ENCODE data around the gene TAS2R19. TPM values are rescaled to one million over a fixed set of nuclear protein-coding genes. Genes with fewer than 3 reads are reported as not detected.
"Not testable (repeated sequence)": the region's sequence is repeated elsewhere in the genome, so short reads cannot be mapped to it uniquely, and the experiment has no call there.

The TAS2R19 gene, protein sequence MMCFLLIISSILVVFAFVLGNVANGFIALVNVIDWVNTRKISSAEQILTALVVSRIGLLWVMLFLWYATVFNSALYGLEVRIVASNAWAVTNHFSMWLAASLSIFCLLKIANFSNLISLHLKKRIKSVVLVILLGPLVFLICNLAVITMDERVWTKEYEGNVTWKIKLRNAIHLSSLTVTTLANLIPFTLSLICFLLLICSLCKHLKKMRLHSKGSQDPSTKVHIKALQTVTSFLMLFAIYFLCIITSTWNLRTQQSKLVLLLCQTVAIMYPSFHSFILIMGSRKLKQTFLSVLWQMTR
- total RNA-seq: 1 to 10 TPM; 3.0 to 4.2 TPM

DNA sequence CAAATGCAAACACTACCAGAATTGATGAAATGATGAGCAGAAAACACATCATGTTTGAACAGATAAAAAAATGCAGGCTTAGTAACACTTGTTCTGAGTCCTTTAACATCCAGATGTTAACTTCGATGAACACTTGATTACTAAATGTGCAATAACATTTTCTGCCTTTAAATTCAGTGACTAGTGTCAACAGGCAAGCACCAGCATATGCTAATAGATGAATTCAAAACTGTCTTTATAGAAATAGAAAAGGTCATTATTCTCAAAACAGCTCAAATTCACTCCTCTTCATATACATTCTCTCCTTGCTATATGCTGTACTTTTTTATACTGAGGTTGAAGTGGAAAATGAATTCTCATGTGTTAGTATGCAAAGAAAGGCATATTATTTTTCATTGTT is at the start of gene TAS2R19:
Gene TAS2R19 (minus strand): TSS at position 101 of the 400 bp plus-strand sequence. CDS start 49 bp downstream, at position 52.
- H3K27ac ChIP-seq: no peak within 1 kb of the TSS
- H3K27me3 ChIP-seq: no peaks in the 10 kb centered on the region
- H3K4me3 ChIP-seq: no peak within 1 kb of the TSS
- H3K4me1 ChIP-seq: no peaks in the 10 kb centered on the region
- intact Hi-C loops (cut with DNase I): no loop called here
- no peaks in the 10 kb centered on the region for H3K9me3 ChIP-seq
- no peaks in the 10 kb centered on the region for H3K36me3 ChIP-seq (replicated peaks in 1 of 2; ENCODE audit: insufficient read depth in 1 of 2, low read depth in 2 of 2)
- 89 to 92% methylated on average over 1 of the region's 1 CpG for WGBS, 2 donors
- DNase-seq (no peak), ATAC-seq (no peak)
- TF ChIP-seq POLR2A (IDR thresholded peaks at IDR 0.05): no peak
- TF ChIP-seq, protein P1, sequence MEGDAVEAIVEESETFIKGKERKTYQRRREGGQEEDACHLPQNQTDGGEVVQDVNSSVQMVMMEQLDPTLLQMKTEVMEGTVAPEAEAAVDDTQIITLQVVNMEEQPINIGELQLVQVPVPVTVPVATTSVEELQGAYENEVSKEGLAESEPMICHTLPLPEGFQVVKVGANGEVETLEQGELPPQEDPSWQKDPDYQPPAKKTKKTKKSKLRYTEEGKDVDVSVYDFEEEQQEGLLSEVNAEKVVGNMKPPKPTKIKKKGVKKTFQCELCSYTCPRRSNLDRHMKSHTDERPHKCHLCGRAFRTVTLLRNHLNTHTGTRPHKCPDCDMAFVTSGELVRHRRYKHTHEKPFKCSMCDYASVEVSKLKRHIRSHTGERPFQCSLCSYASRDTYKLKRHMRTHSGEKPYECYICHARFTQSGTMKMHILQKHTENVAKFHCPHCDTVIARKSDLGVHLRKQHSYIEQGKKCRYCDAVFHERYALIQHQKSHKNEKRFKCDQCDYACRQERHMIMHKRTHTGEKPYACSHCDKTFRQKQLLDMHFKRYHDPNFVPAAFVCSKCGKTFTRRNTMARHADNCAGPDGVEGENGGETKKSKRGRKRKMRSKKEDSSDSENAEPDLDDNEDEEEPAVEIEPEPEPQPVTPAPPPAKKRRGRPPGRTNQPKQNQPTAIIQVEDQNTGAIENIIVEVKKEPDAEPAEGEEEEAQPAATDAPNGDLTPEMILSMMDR (IDR thresholded peaks at IDR 0.05): no peak

DNA sequence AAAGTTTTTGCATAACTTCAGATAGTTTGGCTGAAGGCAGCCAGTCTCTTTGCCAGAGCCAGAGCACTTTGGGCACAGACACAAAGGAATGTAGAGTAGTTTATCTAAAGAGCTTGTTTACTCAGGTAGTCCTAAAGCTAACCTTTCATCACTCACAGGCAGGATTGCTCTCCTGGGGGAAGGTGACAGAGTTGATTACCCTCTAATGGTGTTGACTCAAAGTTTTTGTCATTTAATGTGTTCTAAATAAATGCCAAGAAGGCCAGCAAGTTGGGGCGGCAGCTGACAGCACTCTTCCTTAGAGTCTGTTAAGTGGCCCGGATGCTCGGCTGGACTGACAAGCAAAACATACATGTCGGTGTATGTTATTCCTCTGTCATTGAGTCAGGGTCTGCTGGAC is 49.0 kb upstream of the TAS2R19 start:
- intact Hi-C loops (cut with DNase I): no loop called here
- no peaks in the 10 kb centered on the region for H3K36me3 ChIP-seq (replicated peaks in 1 of 2; ENCODE audit: insufficient read depth in 1 of 2, low read depth in 2 of 2)
- WGBS, 2 donors: 52 to 69% methylated on average over 4 of the region's 4 CpGs
- no peaks in the 10 kb centered on the region for H3K4me1 ChIP-seq
- TF ChIP-seq, protein P1 (IDR thresholded peaks at IDR 0.05): no peak
- TF ChIP-seq POLR2A (IDR thresholded peaks at IDR 0.05): no peak
- H3K4me3 ChIP-seq: no peak overlapping the region
- H3K27me3 ChIP-seq: no peaks in the 10 kb centered on the region
- ATAC-seq (no peak), DNase-seq (peak in 1 of 4 donors; percentile 2)
- no peaks in the 10 kb centered on the region for H3K9me3 ChIP-seq
- H3K27ac ChIP-seq: no peak overlapping the region

DNA sequence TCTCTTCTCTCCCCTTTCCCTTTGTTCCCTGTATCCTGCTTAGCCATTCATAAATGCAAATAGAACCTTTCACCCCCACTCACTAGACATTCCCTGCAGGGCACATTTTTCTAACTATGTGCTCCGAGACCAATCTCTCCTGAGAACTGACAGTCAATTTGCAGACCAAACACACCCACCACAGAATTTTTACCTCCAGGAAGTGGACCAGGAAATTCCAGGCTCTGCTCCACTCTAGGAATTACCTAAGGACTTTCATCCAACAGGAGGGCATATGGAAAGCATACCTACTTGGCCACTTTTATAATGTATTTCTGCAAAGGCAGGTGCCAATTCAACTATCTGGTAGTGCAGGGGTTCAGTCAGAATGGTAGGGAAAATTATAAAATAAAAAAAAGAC is 48.6 kb upstream of the TAS2R19 start:
- no peaks in the 10 kb centered on the region for H3K36me3 ChIP-seq (replicated peaks in 1 of 2; ENCODE audit: insufficient read depth in 1 of 2, low read depth in 2 of 2)
- H3K9me3 ChIP-seq: no peaks in the 10 kb centered on the region
- 43 to 59% methylated on average over 1 of the region's 1 CpG for WGBS, 2 donors
- H3K27me3 ChIP-seq: no peaks in the 10 kb centered on the region
- TF ChIP-seq, protein P1 (IDR thresholded peaks at IDR 0.05): no peak
- TF ChIP-seq POLR2A (IDR thresholded peaks at IDR 0.05): no peak
- intact Hi-C loops (cut with DNase I): no loop called here
- no peak overlapping the region for H3K4me3 ChIP-seq
- H3K4me1 ChIP-seq: no peaks in the 10 kb centered on the region
- DNase-seq (no peak), ATAC-seq (no peak)
- H3K27ac ChIP-seq: no peak overlapping the region

DNA sequence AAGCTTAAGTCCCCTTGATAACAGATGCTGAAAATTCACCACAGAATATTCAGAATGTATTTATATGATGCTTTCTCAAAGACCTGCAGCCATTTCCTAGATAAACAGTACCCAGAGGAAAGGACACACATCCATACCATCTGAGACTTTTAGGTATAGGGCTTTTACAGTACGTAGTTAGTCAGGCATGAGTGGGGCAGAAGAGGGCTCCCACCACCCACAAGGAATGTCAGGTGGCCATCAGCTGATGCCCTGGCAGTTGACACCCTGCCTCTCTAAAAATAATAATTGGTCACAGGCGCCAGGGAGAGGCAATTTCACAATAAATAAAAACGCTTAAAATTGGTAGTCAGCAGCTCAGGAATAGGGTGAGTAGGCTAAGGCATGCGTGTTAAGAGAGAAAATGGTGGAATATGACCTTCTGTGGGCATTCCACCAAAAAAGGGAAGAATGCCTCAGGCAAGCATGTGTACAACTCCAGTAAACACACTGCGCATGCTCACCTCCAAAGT is 47.5 kb upstream of the TAS2R19 start:
- no peak for ATAC-seq
- Histone ChIP-seq H3K27ac (no peak overlapping the region), H3K27me3 (no peaks in the 10 kb centered on the region), H3K36me3 (replicated peaks in 1 of 2; ENCODE audit: insufficient read depth in 1 of 2, low read depth in 2 of 2) (no peaks in the 10 kb centered on the region), H3K9me3 (no peaks in the 10 kb centered on the region), H3K4me3 (no peak overlapping the region), H3K4me1 (no peaks in the 10 kb centered on the region)
- no peak for TF ChIP-seq POLR2A (IDR thresholded peaks at IDR 0.05)
- TF ChIP-seq, protein P1 (IDR thresholded peaks at IDR 0.05): no peak
- intact Hi-C loops (cut with DNase I): no loop called here
- 85 to 92% methylated on average over 5 of the region's 5 CpGs for WGBS, 2 donors
- no peak for DNase-seq

DNA sequence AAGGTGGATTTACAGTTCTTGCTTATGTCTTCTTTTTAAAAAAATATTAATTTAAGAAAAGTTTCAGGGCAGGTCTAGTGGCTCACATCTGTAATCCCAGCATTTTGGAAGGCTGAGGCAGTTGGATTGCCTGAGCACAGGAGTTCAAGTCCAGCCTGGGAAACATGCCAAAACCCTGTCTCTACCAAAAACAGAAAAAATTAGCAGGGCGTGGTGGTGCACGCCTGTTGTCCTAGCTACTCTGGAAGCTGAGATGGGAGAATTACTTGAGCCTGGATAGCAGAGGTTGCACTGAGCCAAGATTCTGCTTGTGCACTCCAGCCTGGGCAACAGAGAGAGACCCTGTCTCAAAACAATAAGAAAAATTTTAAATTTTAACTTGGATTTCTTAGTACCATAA is 45.1 kb upstream of the TAS2R19 start:
- TF ChIP-seq, protein P1 (IDR thresholded peaks at IDR 0.05): no peak
- no peak for TF ChIP-seq POLR2A (IDR thresholded peaks at IDR 0.05)
- ATAC-seq: no peak
- H3K9me3 ChIP-seq: no peaks in the 10 kb centered on the region
- no peaks in the 10 kb centered on the region for H3K27me3 ChIP-seq
- H3K36me3 ChIP-seq (replicated peaks in 1 of 2; ENCODE audit: insufficient read depth in 1 of 2, low read depth in 2 of 2): no peaks in the 10 kb centered on the region
- H3K27ac ChIP-seq: no peak overlapping the region
- intact Hi-C loops (cut with DNase I): no loop called here
- no peak overlapping the region for H3K4me3 ChIP-seq
- H3K4me1 ChIP-seq: no peaks in the 10 kb centered on the region
- DNase-seq: peak in 3 of 4 donors; percentile 8 to 13 (median 12)
- WGBS, 2 donors: 57 to 71% methylated on average over 2 of the region's 2 CpGs

DNA sequence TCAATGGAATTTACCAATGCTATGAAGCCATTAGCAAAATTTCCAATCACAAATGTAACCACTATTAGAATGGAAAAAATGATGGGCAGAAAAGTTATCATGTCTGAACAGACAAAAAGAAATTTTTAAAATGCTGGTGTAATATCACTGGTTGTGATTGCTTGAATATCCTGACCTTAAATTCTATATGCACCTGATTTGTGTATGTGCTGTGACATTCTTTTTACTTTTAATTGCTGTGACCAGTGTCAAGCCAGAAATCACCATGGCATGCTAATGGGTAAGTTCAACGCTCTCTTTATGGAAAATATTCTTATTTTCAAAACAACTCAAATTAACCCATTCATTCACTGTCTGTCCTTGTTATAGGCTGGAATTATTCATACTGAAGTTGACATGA is 39.8 kb upstream of the TAS2R19 start, which contains the start of gene TAS2R46:
Gene TAS2R46 (minus strand): TSS at position 101 of the 400 bp plus-strand sequence. CDS start 0 bp downstream, at position 101.
- ATAC-seq; DNase-seq; H3K27me3 ChIP-seq; H3K9me3 ChIP-seq; H3K27ac ChIP-seq; H3K4me1 ChIP-seq; H3K36me3 ChIP-seq (replicated peaks in 1 of 2; ENCODE audit: insufficient read depth in 1 of 2, low read depth in 2 of 2); H3K4me3 ChIP-seq; intact Hi-C loops (cut with DNase I): not testable (repeated sequence)
- WGBS, 2 donors: 80 to 84% methylated on average over 1 of the region's 1 CpG
